Measurements from ENCODE around the gene POLA1. TPM values are rescaled to one million over a fixed set of nuclear protein-coding genes. Genes with fewer than 3 reads are reported as not detected.
"Not testable (repeated sequence)": the region's sequence is repeated elsewhere in the genome, so short reads cannot be mapped to it uniquely, and the experiment has no call there.

POLA1 gene, protein sequence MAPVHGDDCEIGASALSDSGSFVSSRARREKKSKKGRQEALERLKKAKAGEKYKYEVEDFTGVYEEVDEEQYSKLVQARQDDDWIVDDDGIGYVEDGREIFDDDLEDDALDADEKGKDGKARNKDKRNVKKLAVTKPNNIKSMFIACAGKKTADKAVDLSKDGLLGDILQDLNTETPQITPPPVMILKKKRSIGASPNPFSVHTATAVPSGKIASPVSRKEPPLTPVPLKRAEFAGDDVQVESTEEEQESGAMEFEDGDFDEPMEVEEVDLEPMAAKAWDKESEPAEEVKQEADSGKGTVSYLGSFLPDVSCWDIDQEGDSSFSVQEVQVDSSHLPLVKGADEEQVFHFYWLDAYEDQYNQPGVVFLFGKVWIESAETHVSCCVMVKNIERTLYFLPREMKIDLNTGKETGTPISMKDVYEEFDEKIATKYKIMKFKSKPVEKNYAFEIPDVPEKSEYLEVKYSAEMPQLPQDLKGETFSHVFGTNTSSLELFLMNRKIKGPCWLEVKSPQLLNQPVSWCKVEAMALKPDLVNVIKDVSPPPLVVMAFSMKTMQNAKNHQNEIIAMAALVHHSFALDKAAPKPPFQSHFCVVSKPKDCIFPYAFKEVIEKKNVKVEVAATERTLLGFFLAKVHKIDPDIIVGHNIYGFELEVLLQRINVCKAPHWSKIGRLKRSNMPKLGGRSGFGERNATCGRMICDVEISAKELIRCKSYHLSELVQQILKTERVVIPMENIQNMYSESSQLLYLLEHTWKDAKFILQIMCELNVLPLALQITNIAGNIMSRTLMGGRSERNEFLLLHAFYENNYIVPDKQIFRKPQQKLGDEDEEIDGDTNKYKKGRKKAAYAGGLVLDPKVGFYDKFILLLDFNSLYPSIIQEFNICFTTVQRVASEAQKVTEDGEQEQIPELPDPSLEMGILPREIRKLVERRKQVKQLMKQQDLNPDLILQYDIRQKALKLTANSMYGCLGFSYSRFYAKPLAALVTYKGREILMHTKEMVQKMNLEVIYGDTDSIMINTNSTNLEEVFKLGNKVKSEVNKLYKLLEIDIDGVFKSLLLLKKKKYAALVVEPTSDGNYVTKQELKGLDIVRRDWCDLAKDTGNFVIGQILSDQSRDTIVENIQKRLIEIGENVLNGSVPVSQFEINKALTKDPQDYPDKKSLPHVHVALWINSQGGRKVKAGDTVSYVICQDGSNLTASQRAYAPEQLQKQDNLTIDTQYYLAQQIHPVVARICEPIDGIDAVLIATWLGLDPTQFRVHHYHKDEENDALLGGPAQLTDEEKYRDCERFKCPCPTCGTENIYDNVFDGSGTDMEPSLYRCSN (N-terminal part only)
- total RNA-seq (37.9 TPM), polyA plus RNA-seq (7.2 TPM)

DNA sequence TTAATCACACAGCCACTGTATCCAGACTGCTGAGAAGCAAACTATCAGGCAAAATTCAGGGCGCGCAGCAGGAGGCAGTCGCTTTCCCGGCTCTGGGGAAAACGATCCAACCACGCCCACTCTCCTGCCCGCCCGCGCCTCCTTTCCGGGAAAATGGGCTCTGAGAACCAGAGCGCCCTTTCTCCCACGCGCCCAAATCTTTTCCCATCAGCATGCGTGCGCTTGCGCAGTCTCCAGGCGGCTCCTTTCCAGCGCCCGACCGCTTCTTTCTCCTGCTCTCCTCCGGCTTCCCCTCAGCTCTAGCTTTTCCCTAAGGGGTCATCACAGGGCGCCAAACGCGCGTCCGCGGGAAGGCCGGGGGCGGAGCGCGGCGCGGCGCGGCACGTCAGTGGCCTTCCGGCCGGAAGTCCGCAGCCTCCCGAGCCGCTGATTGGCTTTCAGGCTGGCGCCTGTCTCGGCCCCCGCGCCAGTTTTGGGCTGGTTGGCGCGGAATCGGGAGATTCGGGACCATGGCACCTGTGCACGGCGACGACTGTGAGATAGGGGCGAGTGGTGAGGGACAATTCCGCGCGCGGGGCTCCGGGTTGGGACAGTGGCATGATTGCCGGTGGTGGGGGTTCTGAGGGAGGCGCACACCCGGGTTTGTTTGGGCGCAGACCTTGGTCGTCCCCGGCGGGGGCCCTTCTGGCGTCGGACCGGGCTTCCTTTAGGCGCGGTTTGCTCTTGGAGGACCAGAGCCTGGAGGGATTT, at the start of gene POLA1:
TSS of gene POLA1 (plus strand) at position 466 of the 750 bp plus-strand sequence. CDS start at position 510, 44 bp downstream.
- no peaks in the 10 kb centered on the region for H3K36me3 ChIP-seq (ENCODE audit: insufficient read depth)
- H3K27ac ChIP-seq (ENCODE audit: low read depth), result peak within 1 kb of the TSS; percentile 89
- H3K4me3 ChIP-seq (ENCODE audit: low read depth, low read length), result peak within 1 kb of the TSS; percentile 62
- no peaks in the 10 kb centered on the region for H3K4me1 ChIP-seq (ENCODE audit: insufficient read depth)
- peak; percentile 86 for DNase-seq (ENCODE audit: extremely low spot score)
- WGBS, result under 1% methylated on average over 70 of the region's 70 CpGs

GRCh38 chrX:24646006-24646405, 47.7 kb upstream of the POLA1 start:
- no peak overlapping the region for H3K27ac ChIP-seq (ENCODE audit: low read depth)
- no peak overlapping the region for H3K4me3 ChIP-seq (ENCODE audit: low read depth, low read length)

GRCh38 chrX:24646745-24647182, 47.0 kb upstream of the POLA1 start:
- Histone ChIP-seq H3K4me1 (ENCODE audit: insufficient read depth) (no peaks in the 10 kb centered on the region), H3K27ac (ENCODE audit: low read depth) (no peak overlapping the region), H3K36me3 (ENCODE audit: insufficient read depth) (no peaks in the 10 kb centered on the region), H3K4me3 (ENCODE audit: low read depth, low read length) (peak overlapping the region; percentile 7)
- DNase-seq (ENCODE audit: extremely low spot score), result no peak
- 2% methylated on average over 13 of the region's 13 CpGs for WGBS

More at GRCh38 chrX:24646006-24646405, 47.7 kb upstream of the POLA1 start:
- Histone ChIP-seq H3K4me1 (ENCODE audit: insufficient read depth) (no peaks in the 10 kb centered on the region), H3K36me3 (ENCODE audit: insufficient read depth) (no peaks in the 10 kb centered on the region)
- DNase-seq (ENCODE audit: extremely low spot score), result no peak
- WGBS, result 16% methylated on average over 10 of the region's 10 CpGs

- Histone ChIP-seq H3K4me3 (ENCODE audit: low read depth, low read length) (peak within 1 kb of the TSS; percentile 30), H3K27ac (ENCODE audit: low read depth) (no peak within 1 kb of the TSS), H3K36me3 (ENCODE audit: insufficient read depth) (no peaks in the 10 kb centered on the region), H3K4me1 (ENCODE audit: insufficient read depth) (no peaks in the 10 kb centered on the region)
- DNase-seq (ENCODE audit: extremely low spot score), result peak; percentile 63
- 3% methylated on average over 24 of the region's 24 CpGs for WGBS
Measured at GRCh38 chrX:24647257-24648058, 46.3 kb upstream of the POLA1 start, which contains the start of gene PCYT1B. PCYT1B (minus strand) TSS chrX:24647347; CDS start chrX:24647105, 242 bp downstream.

- no peaks in the 10 kb centered on the region for H3K4me1 ChIP-seq (ENCODE audit: insufficient read depth)
- no peak for DNase-seq (ENCODE audit: extremely low spot score)
- H3K4me3 ChIP-seq (ENCODE audit: low read depth, low read length), result no peak overlapping the region
- H3K27ac ChIP-seq (ENCODE audit: low read depth), result no peak overlapping the region
- 81% methylated on average over 6 of the region's 6 CpGs for whole genome bisulfite sequencing
- no peaks in the 10 kb centered on the region for H3K36me3 ChIP-seq (ENCODE audit: insufficient read depth)
Measured at GRCh38 chrX:24648495-24648894, 45.2 kb upstream of the POLA1 start.

GRCh38 chrX:24651783-24652182, 41.9 kb upstream of the POLA1 start:
- 91% methylated on average over 2 of the region's 2 CpGs for WGBS
- no peak overlapping the region for H3K27ac ChIP-seq (ENCODE audit: low read depth)
- DNase-seq (ENCODE audit: extremely low spot score), result no peak
- H3K4me3 ChIP-seq (ENCODE audit: low read depth, low read length), result no peak overlapping the region
- H3K36me3 ChIP-seq (ENCODE audit: insufficient read depth), result no peaks in the 10 kb centered on the region
- no peaks in the 10 kb centered on the region for H3K4me1 ChIP-seq (ENCODE audit: insufficient read depth)

DNA sequence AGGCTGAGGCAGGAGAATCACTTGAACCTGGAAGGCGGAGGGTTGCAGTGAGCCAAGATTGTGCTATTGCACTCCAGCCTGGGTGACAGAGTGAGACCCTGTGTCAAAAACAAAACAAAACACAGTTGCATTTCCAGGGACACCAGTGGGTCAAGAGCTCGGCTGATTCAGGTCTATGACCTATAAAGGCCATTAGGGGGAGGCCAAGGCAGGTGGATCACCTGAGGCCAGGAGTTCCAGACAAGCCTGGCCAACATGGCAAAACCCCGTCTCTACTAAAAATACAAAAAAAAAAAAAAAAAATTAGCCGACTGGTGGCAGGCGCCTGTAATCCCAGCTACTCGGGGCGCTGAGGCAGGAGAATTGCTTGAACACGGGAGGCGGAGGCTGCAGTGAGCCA, 38.0 kb upstream of the POLA1 start:
- not testable (repeated sequence) for H3K27ac ChIP-seq (ENCODE audit: low read depth); H3K4me1 ChIP-seq (ENCODE audit: insufficient read depth); H3K4me3 ChIP-seq (ENCODE audit: low read depth, low read length); H3K36me3 ChIP-seq (ENCODE audit: insufficient read depth); DNase-seq (ENCODE audit: extremely low spot score)
- 67% methylated on average over 9 of the region's 9 CpGs for WGBS

DNA sequence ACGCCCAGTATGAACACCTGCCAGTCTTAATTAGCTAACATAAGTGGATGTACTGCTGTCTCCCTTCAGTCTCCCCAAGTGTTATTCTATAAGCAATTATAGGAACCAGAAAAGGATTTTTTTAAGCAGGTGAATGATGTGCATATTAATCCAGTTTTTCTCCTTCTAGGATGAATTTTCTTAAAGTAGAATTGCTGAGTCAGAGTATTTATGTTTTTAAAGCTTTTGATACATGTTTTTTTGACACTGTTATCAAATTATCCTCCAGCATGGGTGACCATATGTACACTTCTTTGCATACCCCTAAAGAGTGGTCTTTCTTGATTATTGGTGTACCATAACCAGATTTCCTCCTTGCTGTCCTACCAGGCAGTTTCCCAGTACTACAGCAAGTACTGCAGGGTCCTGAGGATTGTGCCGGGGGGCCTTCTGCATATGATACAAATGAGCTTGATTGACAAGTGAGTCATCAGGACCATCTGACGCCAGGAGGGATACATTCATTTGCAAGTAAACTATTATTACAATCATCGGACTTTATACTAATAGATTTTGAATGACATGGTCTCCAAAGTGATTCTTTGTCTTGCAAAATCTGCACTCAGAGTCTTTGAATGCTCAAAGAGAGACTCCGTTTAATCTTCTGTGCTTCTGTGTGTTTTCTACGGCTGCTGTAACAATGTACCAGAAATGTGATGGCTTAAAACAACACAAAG, 35.9 kb upstream of the POLA1 start:
- H3K27ac ChIP-seq (ENCODE audit: low read depth), result no peak overlapping the region
- 69% methylated on average over 6 of the region's 6 CpGs for WGBS
- H3K4me1 ChIP-seq (ENCODE audit: insufficient read depth), result no peaks in the 10 kb centered on the region
- H3K36me3 ChIP-seq (ENCODE audit: insufficient read depth), result no peaks in the 10 kb centered on the region
- DNase-seq (ENCODE audit: extremely low spot score), result no peak
- no peak overlapping the region for H3K4me3 ChIP-seq (ENCODE audit: low read depth, low read length)

GRCh38 chrX:24658421-24658820, 35.3 kb upstream of the POLA1 start:
- H3K36me3 ChIP-seq (ENCODE audit: insufficient read depth), result no peaks in the 10 kb centered on the region
- no peak for DNase-seq (ENCODE audit: extremely low spot score)
- no peak overlapping the region for H3K4me3 ChIP-seq (ENCODE audit: low read depth, low read length)
- H3K27ac ChIP-seq (ENCODE audit: low read depth), result no peak overlapping the region
- no peaks in the 10 kb centered on the region for H3K4me1 ChIP-seq (ENCODE audit: insufficient read depth)

DNA sequence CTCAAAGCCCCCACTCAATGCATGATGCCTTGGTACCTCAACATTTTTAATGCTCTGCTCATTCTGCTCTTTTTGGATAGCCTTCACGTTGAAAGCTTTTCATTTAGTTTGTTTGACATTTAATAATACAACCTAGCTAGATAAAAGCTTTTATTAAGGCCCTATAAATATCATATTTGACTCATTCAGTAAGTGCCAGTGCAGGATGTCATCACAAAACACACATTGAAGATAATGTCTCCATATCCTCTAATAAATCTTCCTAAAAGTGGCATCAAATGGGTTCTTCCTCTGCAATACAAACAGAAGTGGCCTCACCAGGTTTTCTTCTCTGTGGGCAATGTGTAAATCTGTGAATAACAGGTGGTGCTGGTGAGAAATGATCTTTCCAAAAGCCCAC, 34.6 kb upstream of the POLA1 start:
- Histone ChIP-seq H3K27ac (ENCODE audit: low read depth) (no peak overlapping the region), H3K4me3 (ENCODE audit: low read depth, low read length) (no peak overlapping the region), H3K4me1 (ENCODE audit: insufficient read depth) (no peaks in the 10 kb centered on the region), H3K36me3 (ENCODE audit: insufficient read depth) (no peaks in the 10 kb centered on the region)
- 34% methylated on average over 1 of the region's 1 CpG for WGBS
- DNase-seq (ENCODE audit: extremely low spot score), result no peak

- no peaks in the 10 kb centered on the region for H3K36me3 ChIP-seq (ENCODE audit: insufficient read depth)
- no peak overlapping the region for H3K4me3 ChIP-seq (ENCODE audit: low read depth, low read length)
- H3K4me1 ChIP-seq (ENCODE audit: insufficient read depth), result no peaks in the 10 kb centered on the region
- H3K27ac ChIP-seq (ENCODE audit: low read depth), result no peak overlapping the region
- WGBS, result 60% methylated on average over 3 of the region's 3 CpGs
- DNase-seq (ENCODE audit: extremely low spot score), result no peak
Measured at GRCh38 chrX:24659646-24660045, 34.1 kb upstream of the POLA1 start.

Data from urinary bladder (tissue), 4 donors.